Measurements from ENCODE around the gene WDR7.
A peak's percentile ranks its signal among the peaks of the same experiment; 100 is the strongest.

Gene WDR7

DNA sequence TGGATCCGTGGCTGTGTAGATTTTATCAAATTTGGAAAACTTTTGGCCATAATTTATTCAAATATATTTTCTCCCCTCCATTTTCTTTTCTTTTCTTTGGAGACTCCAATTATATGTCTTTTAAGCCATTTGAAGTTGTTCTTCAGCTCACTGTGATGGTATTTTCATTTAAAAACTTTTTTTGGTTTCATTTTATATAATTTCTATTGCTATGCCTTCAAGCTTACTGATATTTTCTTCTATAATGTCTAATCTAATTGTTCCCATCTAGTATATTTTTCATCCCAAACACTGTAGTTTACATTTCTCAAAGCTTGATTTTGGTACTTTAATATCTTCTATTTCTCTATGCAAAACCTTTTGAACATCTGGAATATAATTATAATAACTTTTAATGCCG is 72.5 kb downstream of the WDR7 start:
- DNase-seq = no peak

DNA sequence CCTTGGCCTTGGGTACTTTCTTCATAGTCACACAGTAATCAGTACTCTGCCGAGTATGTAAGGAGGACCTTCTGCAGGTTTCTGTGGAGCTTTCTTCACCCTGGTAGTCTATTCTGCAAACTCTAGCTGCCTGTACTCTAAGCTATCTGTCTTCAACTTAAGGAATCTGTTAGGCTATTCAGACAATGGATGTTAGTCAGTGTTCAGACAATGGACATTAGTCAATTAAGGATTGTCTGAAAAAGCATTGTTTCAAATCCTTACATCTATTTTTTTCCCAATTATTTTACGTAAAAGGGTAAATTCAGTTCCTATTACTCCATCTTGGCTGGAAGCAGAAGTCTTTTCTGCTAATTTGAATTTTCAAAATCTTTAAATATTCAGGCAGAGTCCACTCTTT is 75.7 kb downstream of the WDR7 start:
- no peak for DNase-seq

DNA sequence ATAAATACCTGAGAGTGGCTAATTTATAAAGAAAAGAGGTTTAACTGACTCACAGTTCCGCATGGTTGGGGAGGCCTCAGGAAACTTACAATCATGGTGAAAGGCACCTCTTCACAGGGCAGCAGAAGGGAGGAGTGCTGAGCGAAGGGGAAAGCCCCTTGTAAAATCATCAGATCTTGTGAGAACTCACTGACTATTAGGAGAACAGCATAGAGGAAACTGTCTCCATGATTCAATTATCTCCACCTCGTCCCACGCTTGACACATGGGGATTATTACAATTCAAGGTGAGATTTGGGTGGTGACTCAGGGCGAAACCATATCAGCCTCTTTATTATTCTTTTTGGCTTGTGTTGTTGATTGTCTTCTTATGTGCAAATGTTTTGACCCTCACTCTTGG is 76.2 kb downstream of the WDR7 start:
- no peak for DNase-seq

DNA sequence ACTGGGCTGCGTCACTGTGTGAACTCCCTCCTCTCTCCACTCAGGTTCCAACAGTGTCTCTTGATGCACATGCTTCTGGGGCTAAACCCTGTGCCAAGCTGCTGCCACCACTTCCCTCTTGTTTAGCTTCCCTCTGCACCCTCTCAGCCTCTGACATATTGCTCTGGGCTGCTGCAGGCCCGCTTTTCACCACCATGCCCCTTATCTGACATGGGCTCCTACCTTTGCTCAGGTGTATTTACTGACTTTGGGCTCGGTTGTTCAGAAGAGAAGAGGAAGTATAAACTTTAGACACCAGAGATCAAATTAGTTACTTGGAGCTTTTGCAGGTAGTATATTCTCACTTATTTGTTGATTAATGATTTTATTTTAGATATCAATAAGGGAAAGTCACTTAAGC is 77.6 kb downstream of the WDR7 start:
- no peak for DNase-seq

DNA sequence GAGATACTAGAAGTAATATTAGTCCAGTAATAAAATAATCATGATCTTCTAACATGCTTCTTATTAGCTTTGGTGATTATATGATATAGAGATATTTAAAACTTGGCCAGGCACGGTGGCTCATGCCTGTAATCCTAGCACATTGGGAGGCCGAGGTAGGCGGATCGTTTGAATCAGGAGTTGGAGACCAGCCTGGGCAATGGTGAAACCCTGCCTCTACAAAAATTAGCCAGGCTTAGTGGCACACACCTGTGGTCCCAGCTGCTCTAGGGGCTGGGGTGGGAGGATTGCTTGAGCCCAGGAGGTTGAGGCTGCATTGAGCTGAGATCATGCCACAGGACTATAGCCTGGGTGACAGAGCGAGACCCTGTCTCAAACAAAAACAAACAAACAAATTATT is 87.0 kb downstream of the WDR7 start:
- DNase-seq = no peak

DNA sequence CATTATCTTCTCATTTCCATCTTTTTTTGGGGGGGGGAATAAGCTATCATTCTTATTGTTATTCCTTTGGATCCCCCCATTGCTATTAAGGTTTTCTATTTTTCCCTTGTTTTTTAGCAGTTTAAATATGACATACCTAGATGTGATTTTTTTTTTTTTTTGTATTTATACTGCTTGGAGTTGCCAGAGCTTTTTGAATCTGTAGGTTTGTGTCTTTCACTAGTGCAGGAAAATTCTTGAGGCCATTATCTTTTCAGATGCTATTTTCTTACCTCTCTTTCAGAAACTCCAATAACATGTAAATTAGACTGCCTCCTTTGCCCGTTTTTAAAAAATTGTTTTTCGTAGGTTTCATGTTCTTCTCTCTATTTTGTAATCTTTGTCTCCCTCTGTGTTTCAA is 88.6 kb downstream of the WDR7 start:
- DNase-seq = no peak

DNA sequence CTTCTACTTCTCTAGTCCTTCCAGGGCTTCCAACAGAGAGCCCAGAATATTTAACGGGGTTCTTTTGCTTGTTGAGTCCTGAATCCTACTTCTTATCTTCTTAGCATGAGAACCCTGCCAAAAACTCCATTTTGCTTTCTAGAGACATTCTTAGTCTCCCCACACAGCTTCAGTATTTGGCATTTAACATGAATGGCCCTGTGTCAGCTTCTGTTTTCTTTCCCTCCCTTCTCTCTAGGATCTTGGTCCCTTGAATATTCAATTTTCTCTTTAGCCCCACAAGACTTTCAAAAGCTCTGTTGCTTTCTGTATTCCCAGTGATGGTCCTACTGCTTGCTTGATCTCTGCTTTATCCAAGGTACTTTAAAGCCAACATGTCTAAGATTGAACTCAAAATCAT is 89.5 kb downstream of the WDR7 start:
- DNase-seq = no peak

DNA sequence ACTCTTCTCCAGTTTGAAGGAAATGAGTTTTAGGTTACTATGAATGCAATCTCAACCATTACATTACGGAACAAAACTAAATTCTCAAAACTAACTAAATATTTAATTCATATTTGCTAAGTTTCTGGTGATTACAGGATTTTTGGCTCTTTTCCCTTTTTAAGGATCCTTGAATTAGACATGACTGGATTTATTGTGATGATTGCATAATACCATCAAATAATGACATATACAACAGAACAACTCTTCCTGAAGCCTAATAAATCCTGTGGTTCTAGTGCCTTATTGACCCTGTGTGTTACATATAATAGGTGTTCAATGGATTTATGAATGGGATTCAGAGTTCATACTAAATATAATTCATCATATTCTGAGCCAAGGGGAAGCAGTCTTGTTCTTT is 90.5 kb downstream of the WDR7 start:
- no peak for DNase-seq

DNA sequence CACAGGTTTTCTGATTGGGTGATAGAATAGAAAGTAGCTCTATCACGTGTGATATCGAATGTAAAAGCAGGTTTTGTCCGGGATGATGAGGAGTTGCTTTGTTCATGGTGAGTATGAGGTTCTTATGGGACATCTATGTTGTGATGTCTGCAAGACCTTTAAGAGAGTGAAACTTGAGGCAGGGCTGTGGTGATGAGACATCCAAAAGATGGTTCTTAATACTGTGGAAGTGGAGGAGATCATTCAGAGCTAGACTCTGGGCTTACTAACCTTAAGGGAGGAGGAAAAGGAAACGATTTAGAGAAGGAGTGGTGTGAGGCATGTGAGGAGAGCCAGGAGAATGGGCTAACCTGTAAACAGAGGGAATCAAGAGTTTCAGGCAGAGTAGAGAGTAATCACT is 92.0 kb downstream of the WDR7 start:
- no peak for DNase-seq

DNA sequence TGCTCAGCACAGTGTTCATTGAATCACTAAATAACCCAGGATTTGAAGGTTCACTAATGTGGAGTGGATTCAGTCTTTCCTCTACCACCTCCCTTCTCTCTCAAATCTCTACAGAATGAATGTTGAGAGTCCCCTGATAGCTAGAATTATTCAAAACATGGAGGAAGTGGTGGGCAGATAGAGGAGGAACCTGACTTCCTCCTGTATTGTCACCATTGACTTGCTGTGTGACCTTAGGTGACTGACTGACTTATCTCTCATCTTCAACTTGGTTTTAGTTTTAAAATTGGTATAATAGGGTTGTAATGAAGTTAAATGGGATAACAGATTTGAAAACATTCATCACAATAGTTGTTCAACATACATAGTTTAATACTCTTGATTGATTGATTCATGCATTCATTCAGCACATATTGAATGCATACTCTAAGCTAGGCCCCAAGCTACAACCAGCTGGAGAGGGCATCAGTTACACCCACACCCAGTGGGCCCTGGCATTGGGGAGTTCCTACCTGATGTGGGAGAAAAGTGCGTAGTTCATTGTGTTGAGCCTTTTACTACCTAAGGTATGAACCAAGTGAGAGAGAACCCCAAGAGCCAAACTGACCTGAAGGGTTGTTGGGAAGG is 96.0 kb downstream of the WDR7 start:
- DNase-seq = no peak

DNA sequence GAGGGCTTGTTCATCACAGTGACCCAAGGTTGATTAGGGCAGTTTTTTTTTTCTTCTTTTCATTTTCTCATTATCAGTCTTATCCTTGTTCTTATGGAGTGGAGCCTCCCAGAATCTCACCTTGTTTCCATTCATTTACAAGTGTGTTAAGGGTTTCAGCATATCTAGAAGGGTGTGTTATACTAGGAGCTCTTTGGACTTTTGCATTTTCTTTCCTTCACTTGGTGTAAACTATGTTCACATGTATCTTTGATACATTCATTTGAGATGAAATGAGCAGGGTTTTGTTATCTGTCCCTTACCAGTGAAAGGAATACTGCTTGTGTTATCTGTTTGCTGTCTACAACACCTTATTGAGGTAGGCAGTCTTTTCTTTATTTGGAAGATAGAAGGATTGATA is 96.7 kb downstream of the WDR7 start:
- no peak for DNase-seq

DNA sequence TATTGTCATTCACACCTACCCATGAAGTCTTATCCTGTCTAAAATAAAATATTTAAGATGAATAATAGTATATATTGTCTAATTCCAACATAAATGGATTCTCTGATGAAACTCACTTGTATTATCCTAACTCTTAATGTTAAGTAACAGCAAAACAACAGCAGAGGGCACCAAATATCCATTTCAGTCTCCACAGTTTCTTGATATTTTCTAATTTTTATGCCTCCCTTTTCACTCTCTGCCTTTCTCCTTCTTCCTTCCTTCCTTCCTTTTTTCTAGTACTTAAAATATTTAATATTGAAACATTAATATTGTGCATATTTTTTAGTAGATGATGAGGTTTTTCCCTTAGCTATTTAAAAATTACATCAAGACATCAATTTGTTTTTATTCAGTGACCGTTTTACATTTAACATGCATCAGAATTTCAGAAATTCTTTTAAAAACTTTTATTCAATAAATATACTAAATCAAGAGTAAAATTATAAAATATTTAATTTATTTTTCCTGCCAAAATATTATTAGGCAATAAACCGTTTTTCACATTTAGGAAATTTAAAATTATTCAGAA is 97.6 kb downstream of the WDR7 start:
- peak in 1 of 2 donors; percentile 15 for DNase-seq

DNA sequence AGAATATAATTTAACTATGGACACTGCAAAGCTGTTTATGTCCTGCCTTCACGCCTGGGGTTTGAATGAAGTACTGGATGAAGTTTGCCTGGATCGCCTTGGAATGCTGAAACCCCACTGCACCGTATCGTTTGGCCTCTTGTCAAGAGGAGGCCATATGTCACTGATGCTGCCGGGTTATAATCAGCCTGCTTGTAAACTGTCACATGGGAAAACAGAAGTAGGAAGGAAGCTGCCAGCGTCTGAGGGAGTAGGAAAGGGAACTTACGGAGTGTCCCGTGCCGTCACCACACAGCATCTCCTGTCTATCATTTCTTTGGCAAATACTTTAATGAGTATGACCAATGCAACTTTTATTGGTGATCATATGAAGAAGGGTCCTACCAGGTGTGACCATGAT is 105.8 kb downstream of the WDR7 start:
- peak in 1 of 2 donors; percentile 3 for DNase-seq

DNA sequence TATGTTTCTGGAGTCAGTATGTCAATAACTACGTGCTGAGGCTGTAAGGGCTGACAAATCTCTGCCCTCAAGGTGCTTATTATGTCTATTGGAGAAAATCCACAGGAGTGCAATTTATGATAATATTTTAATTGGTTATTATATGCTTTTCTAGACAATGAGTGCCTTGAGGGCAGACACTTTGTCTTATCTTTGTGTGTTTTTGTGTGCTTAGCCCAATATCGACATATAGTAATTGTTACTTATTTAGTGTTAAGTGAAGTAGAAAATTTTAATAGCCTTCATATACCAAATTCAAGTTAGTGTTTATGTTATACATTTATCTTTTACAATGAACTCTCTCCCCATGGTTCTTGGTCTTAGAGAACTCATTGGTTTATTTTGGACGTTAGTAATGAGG is 118.9 kb downstream of the WDR7 start:
- no peak for DNase-seq

DNA sequence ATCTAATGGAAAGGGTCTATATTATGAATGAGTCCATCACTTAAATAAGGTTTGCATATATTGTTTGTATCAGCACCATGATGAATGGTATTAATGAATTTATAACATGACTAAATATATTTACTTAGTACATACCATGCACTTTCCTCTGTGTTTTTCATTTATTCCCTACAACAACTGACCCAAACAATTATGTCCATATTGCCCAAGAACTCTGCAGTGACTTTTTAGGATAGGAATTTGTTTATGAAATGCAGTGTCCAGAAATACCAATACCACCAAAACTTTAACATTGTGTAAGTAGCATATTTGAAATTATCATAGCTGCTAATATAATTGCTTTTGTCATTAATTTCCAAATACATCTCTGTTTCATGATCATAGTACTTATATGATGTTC is 119.7 kb downstream of the WDR7 start:
- no peak for DNase-seq

DNA sequence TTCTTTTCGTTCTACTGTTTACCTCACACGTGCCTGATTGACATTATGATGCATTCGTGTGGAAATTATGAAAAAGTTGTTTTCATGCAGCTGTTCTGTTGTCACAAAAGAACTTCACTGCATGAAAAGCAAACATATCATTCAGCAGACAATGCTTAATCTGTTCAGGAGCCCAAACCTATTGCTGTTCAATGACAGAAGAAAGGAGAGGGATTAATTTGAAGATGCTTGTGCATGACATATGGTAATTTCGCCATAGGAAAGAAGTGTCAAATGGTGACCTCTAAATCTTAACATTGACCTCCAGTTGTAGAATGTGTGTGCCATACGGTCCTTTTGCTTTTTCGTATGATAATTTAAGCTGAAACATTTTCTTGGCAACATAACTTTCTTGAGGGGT is 124.5 kb downstream of the WDR7 start:
- no peak for DNase-seq

DNA sequence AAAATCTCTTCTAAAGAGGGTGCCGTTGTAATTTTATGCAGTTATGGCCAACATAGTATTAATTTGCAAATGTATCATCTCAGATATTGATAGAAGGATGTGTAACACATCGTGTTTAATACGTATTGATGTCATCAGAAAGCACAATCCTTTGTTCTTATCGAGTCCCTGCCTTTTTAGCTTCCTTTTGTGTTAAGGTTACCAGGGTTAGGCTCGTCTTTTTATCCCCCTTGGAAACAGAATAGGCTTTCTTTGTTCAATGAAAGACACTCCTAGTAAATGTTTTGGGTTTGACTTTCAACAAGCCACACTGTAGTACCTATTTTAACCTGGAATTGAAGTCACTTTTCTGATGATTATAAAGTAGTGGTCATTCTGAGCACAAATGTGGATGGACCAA is 136.2 kb downstream of the WDR7 start:
- DNase-seq = no peak

DNA sequence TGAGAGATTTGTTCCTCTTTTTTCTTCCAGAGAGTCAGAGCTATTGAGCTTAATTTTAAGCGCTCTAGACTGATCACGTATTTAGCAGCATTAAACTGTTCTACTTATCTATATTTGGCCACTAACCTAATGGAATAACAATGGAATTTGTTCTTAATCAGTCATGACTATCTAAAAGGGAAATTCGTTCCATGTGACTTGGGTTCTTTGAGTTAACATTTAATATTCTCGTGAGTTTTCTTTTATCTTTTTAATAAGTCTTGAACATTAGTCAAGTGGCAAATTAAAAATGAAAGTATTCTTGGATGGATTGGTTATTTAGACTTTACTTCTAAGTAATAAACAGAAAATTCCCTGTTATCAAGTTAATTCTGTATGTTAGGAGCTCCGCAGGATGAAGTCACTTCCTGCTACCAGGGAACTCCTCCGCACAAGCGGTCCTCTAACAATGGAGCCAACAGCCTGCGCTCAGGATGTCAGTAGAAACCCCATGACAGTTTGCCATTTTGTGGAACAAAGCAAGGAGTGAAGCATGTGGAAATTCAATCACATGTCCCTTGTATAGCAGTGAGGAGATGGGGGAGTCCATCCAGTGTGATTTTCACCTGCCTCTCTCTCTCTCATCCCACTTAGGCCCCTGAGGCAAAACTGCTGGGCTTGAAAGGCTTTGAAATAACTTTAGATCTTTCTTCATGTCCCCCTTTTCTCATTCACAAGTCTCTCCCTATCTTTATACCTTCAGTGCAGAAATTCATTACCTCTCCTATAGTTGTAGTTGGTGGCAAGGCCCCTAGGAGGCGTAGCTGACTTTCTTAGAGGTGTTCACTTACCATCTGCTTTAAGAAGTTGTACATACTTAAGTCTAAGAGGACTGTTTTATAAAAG is 138.1 kb downstream of the WDR7 start:
- DNase-seq = no peak

DNA sequence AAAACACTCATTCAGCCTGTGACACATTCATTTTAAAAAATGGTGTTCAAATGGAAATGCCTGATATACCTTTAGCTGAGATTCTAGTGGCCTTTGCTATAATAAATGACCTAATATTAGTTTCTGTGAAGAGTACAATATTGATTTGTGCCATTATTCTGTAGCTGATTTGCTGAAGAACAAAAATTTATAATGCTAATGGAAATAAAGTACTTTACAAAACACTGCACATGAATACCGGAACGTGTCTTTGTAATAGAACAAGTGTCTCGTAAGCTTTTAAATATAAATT is 138.7 kb downstream of the WDR7 start:
- no peak for DNase-seq

DNA sequence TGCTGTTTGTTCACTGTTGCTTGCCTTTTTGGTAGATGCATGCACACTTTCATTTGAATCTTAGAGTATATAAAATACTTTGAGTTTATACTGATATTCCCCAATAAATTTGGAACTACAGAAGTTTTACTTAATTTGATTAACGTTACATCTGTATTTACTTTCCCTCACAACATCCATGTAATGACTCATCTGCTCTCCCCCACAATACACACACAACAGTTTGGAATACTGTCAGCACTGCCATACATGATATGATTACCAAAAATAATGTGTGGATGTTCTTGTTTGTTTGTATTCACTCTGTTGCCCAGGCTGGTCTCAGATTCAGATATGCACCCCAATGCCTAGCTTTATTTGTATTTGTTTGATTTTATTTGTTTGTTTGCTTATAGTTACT is 144.2 kb downstream of the WDR7 start:
- no peak for DNase-seq

DNA sequence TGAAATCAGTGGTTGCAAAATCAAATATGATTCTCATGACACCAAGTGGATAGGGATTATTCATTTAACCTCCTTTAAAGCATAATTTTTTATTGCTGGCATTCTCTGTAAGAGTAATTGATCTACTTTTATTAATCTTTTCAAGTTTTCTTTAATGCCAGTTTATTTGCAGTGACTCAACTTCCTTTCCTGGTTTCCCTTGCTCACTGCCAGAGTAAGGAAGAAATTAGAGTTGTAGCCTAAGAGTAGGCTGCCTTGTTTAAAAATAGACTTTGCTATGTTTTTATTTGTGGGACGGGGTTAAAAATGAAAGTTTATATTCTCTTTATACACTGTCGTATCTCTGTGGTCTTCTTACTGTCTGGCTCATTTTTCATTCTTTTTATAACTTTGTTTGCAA is 148.6 kb downstream of the WDR7 start:
- no peak for DNase-seq

DNA sequence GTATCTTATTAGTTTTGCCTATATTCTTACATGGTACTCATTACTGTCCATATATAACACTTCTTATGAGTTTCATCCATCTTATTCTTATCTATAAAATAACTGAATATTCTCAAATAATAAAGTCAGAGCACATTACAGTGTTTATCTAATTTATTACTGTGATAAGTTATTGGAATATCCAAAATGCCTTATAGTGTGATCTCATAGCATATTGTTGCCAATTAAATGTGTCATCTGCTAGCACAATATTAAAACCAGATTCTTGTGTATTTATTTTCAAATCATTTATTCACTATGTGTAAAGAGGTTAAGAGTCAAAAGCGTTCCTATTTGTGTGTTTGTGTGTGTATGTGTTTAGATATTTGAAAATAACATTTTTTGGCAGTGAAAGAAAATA is 151.9 kb downstream of the WDR7 start:
- DNase-seq = no peak

DNA sequence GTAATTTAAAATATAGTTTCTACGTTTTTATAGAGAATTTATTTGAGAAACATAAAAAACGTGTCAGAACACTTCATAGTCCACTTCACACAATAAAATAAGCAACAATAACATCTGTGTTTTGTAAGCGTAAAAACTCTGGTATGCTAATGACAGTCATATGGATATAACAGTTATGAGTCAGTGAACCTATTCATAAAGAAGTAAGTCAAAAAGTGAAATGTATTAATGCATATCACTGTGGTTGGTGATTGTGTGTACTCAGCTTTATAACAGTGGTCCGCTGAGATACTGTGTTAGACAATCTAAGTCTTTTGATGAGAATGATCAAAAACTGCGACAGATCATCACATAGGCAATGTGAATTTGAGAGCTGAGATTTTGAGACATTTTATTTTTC is 153.2 kb downstream of the WDR7 start:
- no peak for DNase-seq

DNA sequence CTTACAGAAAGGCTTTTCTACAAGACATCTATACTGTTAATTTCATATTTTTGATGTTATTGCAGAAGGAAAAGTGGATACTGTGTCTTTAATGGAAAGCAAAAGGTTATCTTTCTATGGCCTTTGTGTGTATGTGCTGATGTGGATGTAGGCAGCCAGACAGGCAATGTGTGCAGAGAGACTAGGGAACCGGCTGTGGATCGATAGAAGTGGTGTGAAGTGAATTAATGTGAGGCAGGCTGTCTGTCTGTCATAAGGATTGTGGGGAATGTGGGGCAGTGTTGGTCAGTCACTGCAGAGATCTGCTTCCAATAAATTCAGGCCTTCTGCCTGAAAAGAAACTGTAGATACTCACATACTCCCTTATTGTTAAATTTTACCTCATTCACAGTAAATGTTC is 156.7 kb downstream of the WDR7 start:
- no peak for DNase-seq

DNA sequence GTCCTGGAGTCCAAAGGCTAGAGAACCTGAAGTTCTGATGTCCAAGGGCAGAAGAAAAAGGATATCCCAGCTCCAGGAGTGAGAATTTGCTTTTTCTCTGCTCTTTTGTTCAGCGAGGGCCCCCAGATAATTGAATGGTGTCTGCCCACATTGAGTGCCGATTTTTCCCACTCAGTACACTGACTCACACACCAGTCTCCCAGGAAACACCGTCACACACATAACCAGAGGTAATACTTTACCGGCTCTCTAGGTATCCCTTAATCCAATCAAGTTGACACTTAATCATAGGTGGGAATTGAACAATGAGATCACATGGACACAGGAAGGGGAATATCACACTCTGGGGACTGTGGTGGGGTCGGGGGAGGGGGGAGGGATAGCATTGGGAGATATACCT is 161.5 kb downstream of the WDR7 start:
- DNase-seq = no peak

Measured in CD4-positive, alpha-beta T cell treated with Interleukin-1 beta for 1 hour (primary cell).